HG02970 (cell line): ENCODE results near the gene ECM1.

ENCODE experiments used
- ATAC-seq: cut with Tn5 transposase; IDR thresholded peaks from one replicate; pipeline ENCODE4 v1.9.1; 2021; ENCODE audit warnings: mild to moderate bottlenecking, moderate library complexity, moderate number of reproducible peaks; ENCODE audit not compliant: unreplicated experiment, low FRiP score

The ECM1 gene

GRCh38 chr1:150511985-150512660 is 4.2 kb downstream of the ECM1 start:
- ATAC-seq = no peak

DNA sequence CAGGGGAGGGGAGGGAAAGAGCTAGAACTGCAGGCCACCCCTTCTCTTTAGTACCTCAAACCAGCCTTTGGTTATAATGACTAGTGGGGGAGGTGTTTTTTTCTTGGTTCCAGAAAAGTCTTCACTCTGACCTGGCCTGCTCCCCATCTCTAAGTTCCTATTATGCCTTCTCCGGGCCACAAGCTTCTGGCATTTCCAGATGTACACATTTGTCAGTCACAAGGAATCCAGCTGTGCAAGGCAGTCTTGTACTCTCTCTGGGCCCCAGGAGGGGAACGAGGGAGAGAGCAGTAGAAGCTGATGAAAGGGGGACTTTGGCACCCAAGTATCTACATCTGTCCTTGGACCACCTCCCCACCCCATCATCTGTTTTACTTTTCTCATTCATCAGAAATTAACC is 4.9 kb downstream of the ECM1 start:
- ATAC-seq = no peak

DNA sequence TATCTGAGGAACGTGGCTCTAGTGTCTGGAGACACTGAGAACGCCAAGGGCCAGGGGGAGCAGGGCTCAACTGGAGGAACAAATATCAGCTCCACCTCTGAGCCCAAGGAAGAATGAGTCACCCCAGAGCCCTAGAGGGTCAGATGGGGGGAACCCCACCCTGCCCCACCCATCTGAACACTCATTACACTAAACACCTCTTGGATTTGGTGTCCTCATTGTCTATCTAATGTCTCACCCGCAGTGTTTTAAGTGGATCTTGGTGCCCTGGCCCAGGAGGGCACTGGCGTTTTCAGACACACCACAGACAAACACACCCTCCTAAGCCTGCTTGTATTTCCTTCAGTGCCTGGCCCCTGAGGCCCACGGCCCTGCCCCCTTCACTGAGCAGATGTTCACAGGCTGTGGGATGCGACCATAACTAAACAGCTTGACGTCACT is 5.5 kb downstream of the ECM1 start:
- no peak for ATAC-seq

DNA sequence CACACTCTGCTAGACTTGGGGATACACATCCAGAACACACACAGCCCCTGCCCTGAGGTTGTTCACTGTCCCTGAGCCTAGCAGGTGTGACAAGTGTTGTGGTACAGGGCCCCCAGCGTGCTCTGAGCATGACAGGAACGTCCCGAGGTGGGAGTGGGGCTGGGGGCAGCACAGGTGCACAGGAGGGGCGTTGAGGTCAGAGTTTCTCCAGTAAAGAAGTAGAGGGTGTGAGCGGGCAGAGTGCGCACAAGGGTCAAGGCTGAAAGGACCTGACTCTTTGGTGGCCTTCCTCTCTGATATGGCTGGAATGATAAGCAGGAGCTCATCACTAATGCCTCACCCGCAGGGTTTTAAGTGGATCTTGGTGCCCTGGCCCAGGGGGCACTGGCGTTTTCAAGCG is 6.4 kb downstream of the ECM1 start:
- no peak for ATAC-seq

GRCh38 chr1:150514913-150515327 is 7.0 kb downstream of the ECM1 start:
- peak; percentile 6 for ATAC-seq

GRCh38 chr1:150515328-150516049 is 7.6 kb downstream of the ECM1 start, which contains the start of gene FALEC:
TSS of gene FALEC (plus strand) at chr1:150515752.
- peak; percentile 88 for ATAC-seq

DNA sequence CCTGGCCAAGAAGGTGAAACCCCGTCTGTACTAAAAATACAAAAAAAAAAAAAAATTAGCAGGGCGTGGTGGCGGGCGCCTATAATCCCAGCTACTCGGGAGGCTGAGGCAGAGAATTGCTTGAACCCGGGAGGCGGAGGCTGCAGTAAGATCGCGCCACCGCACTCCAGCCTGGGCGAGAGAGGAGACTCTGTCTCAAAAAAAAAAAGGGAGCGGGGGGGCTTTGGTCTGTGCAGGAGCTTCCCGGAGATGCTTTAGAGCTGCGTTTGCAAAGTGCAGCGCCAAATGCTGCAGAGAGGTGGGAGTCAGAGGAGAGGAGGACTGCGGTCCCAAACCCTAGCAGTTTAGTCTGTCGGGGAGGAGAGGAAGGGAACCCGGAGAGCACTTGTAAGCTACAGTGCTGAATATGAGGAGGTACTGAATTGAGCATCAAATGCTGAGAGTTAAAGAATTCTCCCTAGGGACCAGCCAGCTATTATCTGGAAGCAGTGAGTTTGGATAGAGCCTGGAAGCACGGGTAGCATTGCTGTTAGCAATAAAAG is 8.2 kb downstream of the ECM1 start:
- ATAC-seq = no peak

DNA sequence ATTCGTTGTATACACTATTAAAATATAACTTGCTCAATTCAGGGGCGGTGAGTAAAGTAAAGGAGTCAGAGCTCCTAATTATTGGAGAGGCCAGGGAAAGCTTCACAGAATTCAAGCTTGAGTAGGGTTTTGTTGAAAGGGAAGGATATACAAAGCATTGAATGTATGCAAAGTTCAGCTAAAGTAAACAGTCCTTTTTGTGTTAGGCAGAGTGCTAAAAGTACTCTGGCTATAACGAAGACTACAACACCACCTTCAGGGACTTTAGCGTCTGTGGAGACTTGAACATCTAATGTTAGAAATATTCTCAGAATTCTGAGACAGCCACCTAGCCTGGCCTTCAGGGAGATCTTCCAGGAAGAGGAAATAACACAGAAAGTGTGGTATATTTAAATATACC is 8.7 kb downstream of the ECM1 start:
- no peak for ATAC-seq

- ATAC-seq = no peak
These were observed 13.5 kb downstream of the ECM1 start for GRCh38 chr1:150521196-150521968.

DNA sequence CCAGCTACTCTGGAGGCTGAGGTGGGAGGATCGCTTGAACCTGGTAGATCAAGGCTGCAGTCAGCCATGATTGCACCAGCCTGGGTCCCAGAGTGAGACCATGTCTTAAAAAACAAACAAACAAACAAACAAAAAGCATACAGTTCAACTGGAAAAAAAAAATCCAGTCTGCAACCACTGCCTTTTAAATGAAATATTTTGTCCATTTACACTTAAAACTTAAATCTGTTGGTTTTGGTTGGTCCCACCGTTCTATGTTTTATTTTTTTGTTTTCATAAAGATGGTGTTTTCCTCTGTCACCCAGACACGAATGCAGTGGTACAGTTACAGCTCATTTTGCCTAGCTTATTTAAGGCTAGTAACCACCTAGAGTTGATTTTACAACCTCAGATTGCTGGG is 17.4 kb downstream of the ECM1 start:
- no peak for ATAC-seq

GRCh38 chr1:150528196-150528595 is 20.3 kb downstream of the ECM1 start:
- ATAC-seq = no peak

DNA sequence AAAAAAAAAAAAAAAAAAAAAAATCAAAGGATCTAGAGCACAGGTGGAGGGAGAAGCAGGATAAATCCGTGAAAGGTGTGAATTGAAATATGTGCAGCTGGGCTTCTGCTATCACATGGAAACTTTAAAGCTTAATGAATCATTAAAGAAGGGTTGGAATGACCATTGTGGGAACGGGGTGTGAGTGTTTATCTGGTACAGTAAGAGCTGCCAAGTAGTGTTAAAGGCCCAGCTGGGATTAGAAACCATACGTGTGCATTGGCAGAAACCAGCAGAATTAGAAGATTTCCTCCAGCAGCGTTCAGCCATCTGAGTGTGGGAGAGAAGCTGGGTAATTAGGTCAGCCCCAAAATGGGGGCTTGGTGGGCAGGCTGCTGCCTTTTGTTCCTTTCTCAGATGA is 21.1 kb downstream of the ECM1 start:
- no peak for ATAC-seq

DNA sequence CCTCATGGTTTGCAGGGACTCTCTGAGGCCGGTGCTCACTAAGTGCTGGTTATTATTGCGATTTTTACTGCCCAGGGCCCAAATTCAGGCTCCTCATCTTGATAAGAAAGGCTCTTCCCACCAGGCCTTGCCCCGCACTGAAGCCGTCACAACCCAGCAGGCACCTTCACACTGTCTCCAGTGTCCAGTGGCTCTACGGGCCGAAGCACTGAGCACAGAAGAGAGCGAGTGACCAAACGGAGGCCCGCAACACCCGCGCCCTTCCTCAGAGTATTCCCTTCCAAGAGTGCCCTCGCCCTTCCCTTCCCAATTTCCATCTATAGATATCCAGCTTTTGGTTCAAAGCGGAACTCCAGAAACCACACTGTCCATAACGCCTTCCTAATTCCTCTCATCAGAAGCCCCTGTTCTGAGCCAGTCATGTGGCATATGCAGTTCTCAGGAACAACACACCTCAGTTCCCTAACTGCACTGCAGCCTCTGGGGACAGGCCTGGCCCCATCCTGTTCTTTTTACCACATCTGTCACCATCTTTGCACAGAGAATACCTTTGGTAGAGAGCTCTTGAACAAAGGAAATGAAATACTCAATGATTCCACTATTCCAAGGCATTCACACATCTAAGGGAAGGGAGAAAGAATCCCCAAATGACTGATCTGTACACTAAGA is 22.7 kb downstream of the ECM1 start:
- no peak for ATAC-seq

GRCh38 chr1:150532860-150533259 is 25.0 kb downstream of the ECM1 start:
- no peak for ATAC-seq

GRCh38 chr1:150534002-150534401 is 26.1 kb downstream of the ECM1 start:
- no peak for ATAC-seq

DNA sequence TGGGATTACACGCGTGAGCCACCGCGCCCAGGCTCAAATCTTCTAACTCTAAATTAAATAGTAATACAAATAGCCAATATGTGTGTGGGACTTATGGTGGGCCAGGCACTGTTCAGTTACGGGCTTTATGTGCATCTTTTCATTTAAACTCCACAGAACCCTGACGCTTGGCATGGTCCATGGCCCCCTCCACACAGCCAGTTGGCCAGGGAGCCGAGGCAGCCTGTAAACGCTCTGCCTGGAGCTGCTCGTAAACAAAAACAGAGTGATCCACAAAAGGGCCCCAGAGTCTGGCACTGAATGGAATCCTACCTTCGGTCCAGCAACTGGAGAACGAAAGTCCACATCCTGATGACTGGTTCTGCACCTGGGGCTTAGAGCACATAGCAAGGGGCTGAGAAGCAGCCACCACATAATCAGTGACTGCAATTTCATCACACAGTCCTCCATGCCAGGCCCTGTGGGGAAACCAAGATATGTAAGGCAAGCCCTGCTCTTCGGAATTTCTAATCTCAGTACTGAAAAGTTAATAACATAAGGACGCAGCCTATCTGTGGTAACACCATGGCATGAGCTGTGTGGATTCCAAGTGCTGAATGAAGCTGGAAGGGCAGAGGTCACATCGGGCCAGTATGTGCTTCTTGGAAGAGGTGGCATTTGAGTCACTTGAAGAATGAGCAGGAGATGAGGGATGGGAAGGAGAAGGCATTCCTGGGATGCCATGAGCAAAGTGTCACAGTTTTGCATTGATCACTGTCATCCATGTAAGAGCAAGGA is 27.8 kb downstream of the ECM1 start:
- no peak for ATAC-seq

DNA sequence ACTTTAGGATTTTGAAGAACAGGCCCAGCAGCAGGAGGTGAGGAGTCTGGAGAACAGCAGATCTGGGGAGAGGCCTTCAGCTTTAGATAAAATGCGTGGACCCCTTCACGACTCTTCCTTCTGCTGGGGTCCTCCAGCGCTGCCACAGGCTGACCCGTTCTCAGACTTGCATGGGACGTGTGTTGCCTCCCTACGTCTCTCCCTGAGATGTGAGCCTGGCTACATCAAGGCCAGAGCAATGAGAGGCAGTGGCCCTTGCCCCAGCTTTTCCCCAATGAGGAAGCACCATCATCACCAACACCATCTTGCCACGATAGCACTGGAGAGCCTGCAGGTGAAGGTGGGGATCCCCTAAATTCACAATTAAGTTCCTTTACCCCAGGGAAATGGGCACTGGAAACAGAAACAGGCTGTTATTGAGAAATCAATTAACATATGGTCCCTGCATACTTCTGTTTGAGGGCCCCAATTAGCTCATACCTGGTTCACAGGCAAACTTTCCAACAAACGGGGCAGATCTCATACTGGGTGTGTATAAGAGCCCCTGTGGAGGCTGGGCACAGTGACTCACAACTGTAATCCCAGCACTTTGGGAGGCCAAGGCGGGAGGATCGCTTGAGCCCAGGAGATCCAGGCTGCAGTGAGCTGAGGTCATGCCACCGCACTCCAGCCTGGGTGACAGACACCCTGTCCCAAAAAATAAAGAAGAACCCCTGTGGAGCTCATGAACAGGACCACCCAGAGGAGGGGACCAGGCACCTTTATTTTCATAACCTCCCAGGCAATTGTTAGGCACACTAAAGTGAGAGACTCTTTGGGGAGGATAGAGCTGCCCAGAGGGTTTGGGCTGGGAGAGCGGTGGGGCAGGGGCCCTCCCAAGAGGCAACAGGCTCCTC is 29.2 kb downstream of the ECM1 start:
- no peak for ATAC-seq

GRCh38 chr1:150537732-150538684 is 30.1 kb downstream of the ECM1 start:
- no peak for ATAC-seq
